ENCODE results near the gene CREB3L4. TPM values are rescaled to one million over a fixed set of nuclear protein-coding genes. Genes with fewer than 3 reads are reported as not detected.

Gene CREB3L4
- total and polyA plus RNA-seq, 2 donors (not counting 3 experiments of a cell fraction or from before 2014, with no cell fraction given), result 8.1 to 12.1 TPM

GRCh38 chr1:153926405-153926804 is 41.3 kb upstream of the CREB3L4 start:
- Histone ChIP-seq H2AFZ (ENCODE audit: low read depth, low read length) (no peak overlapping the region), H4K20me1 (replicated peaks; ENCODE audit: control insufficient read depth, extremely low read depth, insufficient read depth, low read length) (no peaks in the 10 kb centered on the region), H3K9me3 (replicated peaks; ENCODE audit: control insufficient read depth, insufficient read depth, low read length) (no peaks in the 10 kb centered on the region), H3K4me1 (ENCODE audit: control insufficient read depth, extremely low read depth, insufficient read depth, low read length) (peaks cover 22% of the 10 kb centered on the region), H3K79me2 (ENCODE audit: control insufficient read depth, insufficient read depth, low read length) (peaks cover 11% of the 10 kb centered on the region), H3K4me3 (replicated peaks in 1 of 3; ENCODE audit: insufficient read depth in 1 of 3, low read depth in 1 of 3, low read length in 3 of 3) (no peak overlapping the region), H3K9me1 (replicated peaks; ENCODE audit: control insufficient read depth, extremely low read depth, insufficient read depth, low read length) (no peaks in the 10 kb centered on the region), H3K27ac (ENCODE audit: insufficient read depth, low read depth, low read length) (no peak overlapping the region), H3K4me2 (ENCODE audit: insufficient read depth, low read length) (no peak overlapping the region), H3K9ac (replicated peaks; ENCODE audit: extremely low read depth, insufficient read depth, low read length) (no peak overlapping the region), H3K27me3 (ENCODE audit: control insufficient read depth in 2 of 2, insufficient read depth in 2 of 2, low read length in 2 of 2) (no peaks in the 10 kb centered on the region), H3K36me3 (ENCODE audit: control insufficient read depth in 2 of 2, extremely low read depth in 1 of 2, insufficient read depth in 2 of 2, low read length in 2 of 2) (peaks cover 0 to 4% of the 10 kb centered on the region in 2 experiments)
- DNase-seq (ENCODE audit: low read depth, low spot score), result no peak
- no peak for FAIRE-seq
- ChIA-PET CTCF (interaction anchor here (5.1 kb wide), 1 partner anchor 19 kb away, joined by 34 read pairs; the partner anchor contains the start of gene DENND4B), POLR2A (no interaction called here)
- dilution Hi-C loops (cut with MboI; ENCODE audit: extremely low pct_ligation_motif_present, low sequenced_read_pairs), result no loop called here
- no TSS peak for BruUV-seq (replicated peaks)
- TF ChIP-seq JUN (IDR thresholded peaks at IDR 0.05; ENCODE audit: borderline replicate concordance, insufficient read depth, insufficient read length, low read depth) (no peak), GATA2 (IDR thresholded peaks at IDR 0.05; ENCODE audit: insufficient read depth, insufficient read length, low read depth, low read length) (no peak), POLR2AphosphoS5 (IDR thresholded peaks at IDR 0.05; ENCODE audit: insufficient read depth, low read depth, low read length) (no peak), CTCF (IDR thresholded peaks at IDR 0.05; ENCODE audit: extremely low read depth in 1 of 2, insufficient read depth in 1 of 2, low read depth in 1 of 2, low read length in 2 of 2) (no peak), MYC (IDR thresholded peaks at IDR 0.05; ENCODE audit: low read depth, low read length) (no peak), EZH2 (IDR thresholded peaks at IDR 0.05; ENCODE audit: borderline replicate concordance, low read depth, low read length, severe bottlenecking) (no peak), FOS (IDR thresholded peaks at IDR 0.05; ENCODE audit: borderline replicate concordance, insufficient read depth, low read length) (no peak), MAX (IDR thresholded peaks at IDR 0.05; ENCODE audit: insufficient read depth, insufficient read length) (no peak), POLR2A (IDR thresholded peaks at IDR 0.05; ENCODE audit: low read depth, low read length) (no peak)
- intact Hi-C loops (cut with micrococcal nuclease), result no loop called here

Measured in endothelial cell of umbilical vein (primary cell).